Measurements from ENCODE around the gene ADCK2. TPM values are rescaled to one million over a fixed set of nuclear protein-coding genes. Genes with fewer than 3 reads are reported as not detected.

Gene ADCK2
- total and polyA plus RNA-seq, 2 donors (not counting 3 experiments of a cell fraction or from before 2014, with no cell fraction given), result 10.3 to 13.3 TPM

DNA sequence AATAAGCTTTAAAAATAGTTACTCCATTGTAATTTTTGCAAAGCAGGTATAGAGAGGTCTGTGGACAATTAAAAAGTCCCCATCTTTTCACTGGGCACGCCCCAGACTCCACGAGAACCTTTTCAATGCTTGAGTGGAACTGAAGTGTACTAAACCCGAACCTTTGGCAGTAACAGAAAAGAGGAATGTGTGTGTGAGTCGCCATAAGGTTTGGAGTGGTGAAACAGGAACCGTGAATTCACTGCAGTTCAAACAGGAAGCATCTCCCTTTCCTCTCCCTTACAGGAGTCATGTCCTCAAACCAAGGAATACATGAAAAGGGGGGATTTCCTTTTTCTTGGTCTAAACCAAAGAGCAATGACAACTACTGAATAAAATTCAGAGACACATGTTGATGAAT lies 47.0 kb downstream of the ADCK2 start:
- H3K4me1 ChIP-seq (ENCODE audit: control insufficient read depth, extremely low read depth, insufficient read depth, low read length), result peaks cover 8% of the 10 kb centered on the region
- H3K27ac ChIP-seq (ENCODE audit: insufficient read depth, low read depth, low read length), result no peak overlapping the region
- no peaks in the 10 kb centered on the region for H3K79me2 ChIP-seq (ENCODE audit: control insufficient read depth, insufficient read depth, low read length)
- dilution Hi-C loops (cut with MboI; ENCODE audit: extremely low pct_ligation_motif_present, low sequenced_read_pairs), result no loop called here
- H2AFZ ChIP-seq (ENCODE audit: low read depth, low read length), result peak overlapping the region; percentile 14
- no peaks in the 10 kb centered on the region for H3K27me3 ChIP-seq (ENCODE audit: control insufficient read depth in 2 of 2, insufficient read depth in 2 of 2, low read length in 2 of 2)
- peaks cover 0 to 2% of the 10 kb centered on the region in 2 experiments for H3K36me3 ChIP-seq (ENCODE audit: control insufficient read depth in 2 of 2, extremely low read depth in 1 of 2, insufficient read depth in 2 of 2, low read length in 2 of 2)
- no peaks in the 10 kb centered on the region for H3K9me3 ChIP-seq (replicated peaks; ENCODE audit: control insufficient read depth, insufficient read depth, low read length)
- H3K4me2 ChIP-seq (ENCODE audit: insufficient read depth, low read length), result peak overlapping the region; percentile 58
- BruUV-seq (replicated peaks), result no TSS peak
- ChIA-PET POLR2A (no interaction called here), CTCF (no interaction called here)
- H3K9me1 ChIP-seq (replicated peaks; ENCODE audit: control insufficient read depth, extremely low read depth, insufficient read depth, low read length), result no peaks in the 10 kb centered on the region
- FAIRE-seq (peak; percentile 63), DNase-seq (ENCODE audit: low read depth, low spot score) (peak; percentile 56)
- no peak overlapping the region for H3K4me3 ChIP-seq (replicated peaks in 1 of 3; ENCODE audit: insufficient read depth in 1 of 3, low read depth in 1 of 3, low read length in 3 of 3)
- H4K20me1 ChIP-seq (replicated peaks; ENCODE audit: control insufficient read depth, extremely low read depth, insufficient read depth, low read length), result no peaks in the 10 kb centered on the region
- TF ChIP-seq POLR2AphosphoS5 (IDR thresholded peaks at IDR 0.05; ENCODE audit: insufficient read depth, low read depth, low read length) (no peak), FOS (IDR thresholded peaks at IDR 0.05; ENCODE audit: borderline replicate concordance, insufficient read depth, low read length) (no peak), GATA2 (IDR thresholded peaks at IDR 0.05; ENCODE audit: insufficient read depth, insufficient read length, low read depth, low read length) (no peak), POLR2A (IDR thresholded peaks at IDR 0.05; ENCODE audit: low read depth, low read length) (no peak), EZH2 (IDR thresholded peaks at IDR 0.05; ENCODE audit: borderline replicate concordance, low read depth, low read length, severe bottlenecking) (no peak), MYC (IDR thresholded peaks at IDR 0.05; ENCODE audit: low read depth, low read length) (no peak), JUN (IDR thresholded peaks at IDR 0.05; ENCODE audit: borderline replicate concordance, insufficient read depth, insufficient read length, low read depth) (no peak)
- TF ChIP-seq, protein P1, sequence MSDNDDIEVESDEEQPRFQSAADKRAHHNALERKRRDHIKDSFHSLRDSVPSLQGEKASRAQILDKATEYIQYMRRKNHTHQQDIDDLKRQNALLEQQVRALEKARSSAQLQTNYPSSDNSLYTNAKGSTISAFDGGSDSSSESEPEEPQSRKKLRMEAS (IDR thresholded peaks at IDR 0.05; ENCODE audit: insufficient read depth, insufficient read length), result no peak
- TF ChIP-seq, protein P2, sequence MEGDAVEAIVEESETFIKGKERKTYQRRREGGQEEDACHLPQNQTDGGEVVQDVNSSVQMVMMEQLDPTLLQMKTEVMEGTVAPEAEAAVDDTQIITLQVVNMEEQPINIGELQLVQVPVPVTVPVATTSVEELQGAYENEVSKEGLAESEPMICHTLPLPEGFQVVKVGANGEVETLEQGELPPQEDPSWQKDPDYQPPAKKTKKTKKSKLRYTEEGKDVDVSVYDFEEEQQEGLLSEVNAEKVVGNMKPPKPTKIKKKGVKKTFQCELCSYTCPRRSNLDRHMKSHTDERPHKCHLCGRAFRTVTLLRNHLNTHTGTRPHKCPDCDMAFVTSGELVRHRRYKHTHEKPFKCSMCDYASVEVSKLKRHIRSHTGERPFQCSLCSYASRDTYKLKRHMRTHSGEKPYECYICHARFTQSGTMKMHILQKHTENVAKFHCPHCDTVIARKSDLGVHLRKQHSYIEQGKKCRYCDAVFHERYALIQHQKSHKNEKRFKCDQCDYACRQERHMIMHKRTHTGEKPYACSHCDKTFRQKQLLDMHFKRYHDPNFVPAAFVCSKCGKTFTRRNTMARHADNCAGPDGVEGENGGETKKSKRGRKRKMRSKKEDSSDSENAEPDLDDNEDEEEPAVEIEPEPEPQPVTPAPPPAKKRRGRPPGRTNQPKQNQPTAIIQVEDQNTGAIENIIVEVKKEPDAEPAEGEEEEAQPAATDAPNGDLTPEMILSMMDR (IDR thresholded peaks at IDR 0.05; ENCODE audit: extremely low read depth in 1 of 2, insufficient read depth in 1 of 2, low read depth in 1 of 2, low read length in 2 of 2), result no peak
- H3K9ac ChIP-seq (replicated peaks; ENCODE audit: extremely low read depth, insufficient read depth, low read length), result no peak overlapping the region
- intact Hi-C loops (cut with micrococcal nuclease), result no loop called here
